ENCODE results near the gene MIGA1. TPM values are rescaled to one million over a fixed set of nuclear protein-coding genes. Genes with fewer than 3 reads are reported as not detected.
"Not testable (repeated sequence)": the region's sequence is repeated elsewhere in the genome, so short reads cannot be mapped to it uniquely, and the experiment has no call there.

MIGA1 gene, protein sequence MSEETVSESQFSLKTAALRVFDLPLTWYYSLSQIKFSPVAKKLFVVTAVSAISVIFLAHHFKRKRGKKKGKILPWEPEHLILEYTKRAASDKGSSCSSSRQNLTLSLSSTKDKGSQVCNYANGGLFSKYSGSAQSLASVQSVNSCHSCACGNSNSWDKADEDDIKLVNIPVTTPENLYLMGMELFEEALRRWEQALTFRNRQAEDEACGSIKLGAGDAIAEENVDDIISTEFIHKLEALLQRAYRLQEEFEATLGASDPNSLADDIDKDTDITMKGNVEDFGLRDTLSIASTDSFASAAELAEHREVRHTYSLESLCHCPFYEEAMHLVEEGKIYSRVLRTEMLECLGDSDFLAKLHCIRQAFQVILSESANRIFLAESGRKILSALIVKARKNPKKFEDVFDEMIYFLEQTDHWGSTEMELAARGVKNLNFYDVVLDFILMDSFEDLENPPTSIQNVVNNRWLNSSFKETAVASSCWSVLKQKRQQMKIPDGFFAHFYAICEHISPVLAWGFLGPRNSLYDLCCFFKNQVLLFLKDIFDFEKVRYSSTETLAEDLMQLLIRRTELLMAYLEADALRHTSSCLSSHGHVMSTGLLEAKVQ
- 6.9 TPM for polyA plus RNA-seq (2012; ENCODE audit: missing spikeins)

GRCh38 chr1:77779529-77780281 lies at the start of gene MIGA1:
MIGA1 (plus strand) TSS chr1:77779649; CDS start chr1:77783253, 3,604 bp downstream.
- peak; percentile 63 for TF ChIP-seq POLR2A (IDR thresholded peaks at IDR 0.05; ENCODE audit: low read depth, low read length)
- peak; percentile 52; the same call in 1 of the 2 replicates for TF ChIP-seq POLR2AphosphoS5 (IDR thresholded peaks at IDR 0.05; ENCODE audit: low read depth, low read length)
- TF ChIP-seq TAF1 (IDR thresholded peaks at IDR 0.05; ENCODE audit: borderline replicate concordance, low read depth, low read length) = no peak
- DNase-seq (ENCODE audit: insufficient read length) = peak; percentile 70
- peak; percentile 98 for FAIRE-seq

GRCh38 chr1:77732090-77732489 lies 47.4 kb upstream of the MIGA1 start:
- no peak for TF ChIP-seq POLR2A (IDR thresholded peaks at IDR 0.05; ENCODE audit: low read depth, low read length)
- TF ChIP-seq TAF1 (IDR thresholded peaks at IDR 0.05; ENCODE audit: borderline replicate concordance, low read depth, low read length) = no peak
- TF ChIP-seq POLR2AphosphoS5 (IDR thresholded peaks at IDR 0.05; ENCODE audit: low read depth, low read length) = no peak
- DNase-seq (ENCODE audit: insufficient read length) (no peak), FAIRE-seq (no peak)

DNA sequence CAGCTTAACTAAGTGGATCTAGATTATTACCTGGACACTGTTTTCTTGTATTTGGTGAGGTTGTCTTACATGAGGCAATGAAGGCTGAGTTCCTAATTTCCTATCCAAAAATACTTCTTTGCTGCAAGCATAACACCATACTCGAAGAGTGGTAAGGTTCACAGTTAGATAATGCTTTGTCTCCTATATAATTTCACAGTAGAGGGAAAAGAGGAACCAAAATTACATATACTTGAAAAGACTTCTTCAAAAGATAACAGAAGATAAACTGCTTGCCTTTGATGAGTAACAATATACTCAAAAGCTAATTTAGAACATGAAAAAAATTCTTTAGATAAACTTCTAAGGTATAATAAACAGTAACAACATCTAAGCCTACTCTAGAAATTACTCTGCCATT lies 40.2 kb upstream of the MIGA1 start:
- DNase-seq (ENCODE audit: insufficient read length) = no peak
- TF ChIP-seq POLR2A (IDR thresholded peaks at IDR 0.05; ENCODE audit: low read depth, low read length) (no peak), POLR2AphosphoS5 (IDR thresholded peaks at IDR 0.05; ENCODE audit: low read depth, low read length) (no peak), TAF1 (IDR thresholded peaks at IDR 0.05; ENCODE audit: borderline replicate concordance, low read depth, low read length) (no peak)
- no peak for FAIRE-seq

- TF ChIP-seq TAF1 (IDR thresholded peaks at IDR 0.05; ENCODE audit: borderline replicate concordance, low read depth, low read length) (no peak), POLR2A (IDR thresholded peaks at IDR 0.05; ENCODE audit: low read depth, low read length) (no peak), POLR2AphosphoS5 (IDR thresholded peaks at IDR 0.05; ENCODE audit: low read depth, low read length) (no peak)
- FAIRE-seq = no peak
- DNase-seq (ENCODE audit: insufficient read length) = no peak
Observed at GRCh38 chr1:77741316-77741715, 38.1 kb upstream of the MIGA1 start.

- FAIRE-seq = no peak
Observed at GRCh38 chr1:77742011-77742555, 37.4 kb upstream of the MIGA1 start.

GRCh38 chr1:77744576-77744975 lies 34.9 kb upstream of the MIGA1 start:
- FAIRE-seq (no peak), DNase-seq (ENCODE audit: insufficient read length) (no peak)
- no peak for TF ChIP-seq POLR2AphosphoS5 (IDR thresholded peaks at IDR 0.05; ENCODE audit: low read depth, low read length)
- TF ChIP-seq TAF1 (IDR thresholded peaks at IDR 0.05; ENCODE audit: borderline replicate concordance, low read depth, low read length) = no peak
- no peak for TF ChIP-seq POLR2A (IDR thresholded peaks at IDR 0.05; ENCODE audit: low read depth, low read length)

More at GRCh38 chr1:77742011-77742555, 37.4 kb upstream of the MIGA1 start:
- DNase-seq (ENCODE audit: insufficient read length) = no peak
- TF ChIP-seq POLR2A (IDR thresholded peaks at IDR 0.05; ENCODE audit: low read depth, low read length) (no peak), TAF1 (IDR thresholded peaks at IDR 0.05; ENCODE audit: borderline replicate concordance, low read depth, low read length) (no peak), POLR2AphosphoS5 (IDR thresholded peaks at IDR 0.05; ENCODE audit: low read depth, low read length) (no peak)

DNA sequence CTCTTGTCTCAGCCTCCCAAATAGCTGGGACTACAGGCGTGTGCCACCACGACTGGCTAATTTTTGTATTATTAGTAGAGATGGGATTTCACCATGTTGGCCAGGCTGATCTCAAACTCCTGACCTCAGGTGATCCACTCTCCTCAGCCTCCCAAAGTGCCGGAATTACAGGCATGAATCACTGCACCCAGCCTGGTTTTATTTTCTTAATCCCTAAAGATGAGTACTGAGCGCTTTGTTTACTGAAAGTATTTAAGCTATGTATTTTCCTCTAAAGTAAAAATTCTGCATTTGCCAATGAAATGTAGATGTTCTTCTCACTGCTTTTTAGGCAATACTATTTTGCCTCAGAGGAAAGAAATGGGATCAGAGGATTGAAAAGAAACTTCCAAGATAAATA lies 30.0 kb upstream of the MIGA1 start:
- FAIRE-seq = not testable (repeated sequence)

GRCh38 chr1:77756052-77756754 lies 23.2 kb upstream of the MIGA1 start:
- FAIRE-seq = peak; percentile 84
- no peak for TF ChIP-seq POLR2A (IDR thresholded peaks at IDR 0.05; ENCODE audit: low read depth, low read length)
- TF ChIP-seq TAF1 (IDR thresholded peaks at IDR 0.05; ENCODE audit: borderline replicate concordance, low read depth, low read length) = no peak
- no peak for TF ChIP-seq POLR2AphosphoS5 (IDR thresholded peaks at IDR 0.05; ENCODE audit: low read depth, low read length)
- DNase-seq (ENCODE audit: insufficient read length) = no peak

More for the DNA sequence above, 30.0 kb upstream of the MIGA1 start:
- DNase-seq (ENCODE audit: insufficient read length) = not testable (repeated sequence)

DNA sequence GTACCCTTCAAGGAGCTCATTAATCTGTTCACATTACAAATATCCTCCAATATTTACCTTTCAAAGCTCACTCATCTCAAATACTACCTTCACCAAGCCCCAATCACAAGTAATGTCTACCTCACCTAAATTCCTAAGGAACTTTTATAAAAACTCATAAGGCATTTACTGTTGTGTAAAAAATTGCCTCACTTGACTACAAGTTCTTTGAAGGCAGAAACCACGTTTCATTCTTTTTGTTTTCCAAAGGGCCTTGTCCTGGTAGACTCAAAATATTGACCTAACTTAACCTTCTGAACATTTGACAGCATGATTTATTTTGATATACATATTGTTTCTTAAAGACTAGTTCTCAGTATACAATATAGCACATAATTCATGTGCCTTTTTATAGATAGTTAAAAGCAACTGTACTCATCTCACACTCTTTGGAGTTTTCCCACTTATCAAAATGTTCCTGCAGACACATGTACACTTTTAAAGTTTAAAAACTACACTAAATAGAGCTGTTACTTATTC lies 22.3 kb upstream of the MIGA1 start:
- TF ChIP-seq POLR2A (IDR thresholded peaks at IDR 0.05; ENCODE audit: low read depth, low read length) = no peak
- FAIRE-seq = no peak
- no peak for DNase-seq (ENCODE audit: insufficient read length)

DNA sequence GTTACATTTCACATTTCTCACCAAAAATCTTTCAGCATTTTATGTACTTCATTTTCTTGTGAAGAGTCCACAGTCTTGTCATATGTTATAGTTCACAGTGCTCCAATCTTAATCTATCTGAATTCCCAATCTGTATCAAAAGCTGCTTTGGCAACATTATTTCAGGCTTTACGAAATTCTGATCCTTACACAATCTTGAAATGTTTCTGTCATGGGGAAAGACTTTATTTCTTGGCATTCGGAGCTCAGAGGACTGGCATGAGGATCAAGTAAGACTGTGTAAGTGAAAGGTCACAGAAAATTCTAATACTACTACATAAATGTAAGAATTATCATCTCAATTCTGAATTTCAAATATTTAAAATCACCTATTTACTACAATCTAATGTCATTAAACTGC lies 21.8 kb upstream of the MIGA1 start:
- FAIRE-seq (no peak), DNase-seq (ENCODE audit: insufficient read length) (no peak)
- TF ChIP-seq POLR2A (IDR thresholded peaks at IDR 0.05; ENCODE audit: low read depth, low read length) (no peak), TAF1 (IDR thresholded peaks at IDR 0.05; ENCODE audit: borderline replicate concordance, low read depth, low read length) (no peak), POLR2AphosphoS5 (IDR thresholded peaks at IDR 0.05; ENCODE audit: low read depth, low read length) (no peak)
